Type B pancreatic cell (in vitro differentiated cells): ENCODE measurements around the gene SHISA2. TPM values are rescaled to one million over a fixed set of nuclear protein-coding genes. Genes with fewer than 3 reads are reported as not detected.
"Not testable (repeated sequence)": the region's sequence is repeated elsewhere in the genome, so short reads cannot be mapped to it uniquely, and the experiment has no call there.

Experiments
- DNase-seq: peaks from one replicate; pipeline ENCODE4 v3.0.0; 2021; ENCODE audit warnings: mixed read lengths; ENCODE audit not compliant: unreplicated experiment; ENCODE audit errors: extremely low spot score
- H3K27ac Mint-ChIP-seq: 2 replicates; pipeline ENCODE4 v1.8.0; 2021; ENCODE audit warnings: mild to moderate bottlenecking, mixed read lengths
- H3K27me3 Mint-ChIP-seq: 2 replicates; pipeline ENCODE4 v1.8.0; 2021; ENCODE audit warnings: mixed read lengths
- H3K36me3 Mint-ChIP-seq: 2 replicates; pipeline ENCODE4 v1.8.0; 2021; ENCODE audit warnings: mixed read lengths
- H3K4me1 Mint-ChIP-seq: one replicate; pipeline ENCODE4 v1.8.0; 2021; ENCODE audit warnings: mixed read lengths; ENCODE audit not compliant: unreplicated experiment
- H3K4me3 Mint-ChIP-seq: 2 replicates; pipeline ENCODE4 v1.8.0; 2021; ENCODE audit warnings: mild to moderate bottlenecking, mixed read lengths
- H3K9me3 Mint-ChIP-seq: 2 replicates; pipeline ENCODE4 v1.8.0; 2021; ENCODE audit warnings: mixed read lengths
- total RNA-seq: library from RNA; stranded (reverse); gene quantifications from 2 replicates; pipeline ENCODE4 v1.2.1, GENCODE V29; 2021; ENCODE audit warnings: low replicate concordance
- TF ChIP-seq, protein P1 (sequence below): fragments of 200-600 bp; sonication (generic); conservative IDR thresholded peaks from 2 replicates; pipeline ENCODE4 v1.5.0; 2021; ENCODE audit warnings: antibody characterized with exemption, mild to moderate bottlenecking

Gene SHISA2
- total RNA-seq, 1 donor from 2014 or later, result 25.7 TPM

DNA sequence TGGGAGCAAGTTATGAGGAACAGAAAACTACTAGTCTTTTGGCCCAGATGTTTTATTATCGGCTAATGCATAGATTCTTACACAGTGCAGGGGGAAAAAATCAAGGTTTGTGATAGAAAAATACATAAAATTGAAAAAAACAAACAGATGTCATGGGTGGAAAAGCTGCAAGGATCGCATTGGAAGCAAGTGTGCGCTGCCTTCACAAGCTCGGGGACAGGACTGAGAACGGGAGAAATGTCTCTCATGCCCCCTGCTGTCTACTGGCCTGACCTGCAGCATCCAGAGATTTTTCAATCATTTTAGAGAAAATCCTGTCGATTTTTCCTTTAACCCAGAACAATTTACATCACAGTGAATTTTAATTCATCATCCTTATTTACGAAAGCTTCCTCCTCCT lies 20.5 kb upstream of the SHISA2 start:
- peaks cover 11% of the 10 kb centered on the region for H3K27me3 Mint-ChIP-seq
- not testable (repeated sequence) for H3K9me3 Mint-ChIP-seq, H3K27ac Mint-ChIP-seq, H3K4me1 Mint-ChIP-seq, H3K36me3 Mint-ChIP-seq, H3K4me3 Mint-ChIP-seq, DNase-seq
- TF ChIP-seq, protein P1, sequence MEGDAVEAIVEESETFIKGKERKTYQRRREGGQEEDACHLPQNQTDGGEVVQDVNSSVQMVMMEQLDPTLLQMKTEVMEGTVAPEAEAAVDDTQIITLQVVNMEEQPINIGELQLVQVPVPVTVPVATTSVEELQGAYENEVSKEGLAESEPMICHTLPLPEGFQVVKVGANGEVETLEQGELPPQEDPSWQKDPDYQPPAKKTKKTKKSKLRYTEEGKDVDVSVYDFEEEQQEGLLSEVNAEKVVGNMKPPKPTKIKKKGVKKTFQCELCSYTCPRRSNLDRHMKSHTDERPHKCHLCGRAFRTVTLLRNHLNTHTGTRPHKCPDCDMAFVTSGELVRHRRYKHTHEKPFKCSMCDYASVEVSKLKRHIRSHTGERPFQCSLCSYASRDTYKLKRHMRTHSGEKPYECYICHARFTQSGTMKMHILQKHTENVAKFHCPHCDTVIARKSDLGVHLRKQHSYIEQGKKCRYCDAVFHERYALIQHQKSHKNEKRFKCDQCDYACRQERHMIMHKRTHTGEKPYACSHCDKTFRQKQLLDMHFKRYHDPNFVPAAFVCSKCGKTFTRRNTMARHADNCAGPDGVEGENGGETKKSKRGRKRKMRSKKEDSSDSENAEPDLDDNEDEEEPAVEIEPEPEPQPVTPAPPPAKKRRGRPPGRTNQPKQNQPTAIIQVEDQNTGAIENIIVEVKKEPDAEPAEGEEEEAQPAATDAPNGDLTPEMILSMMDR, result peak; percentile 42

DNA sequence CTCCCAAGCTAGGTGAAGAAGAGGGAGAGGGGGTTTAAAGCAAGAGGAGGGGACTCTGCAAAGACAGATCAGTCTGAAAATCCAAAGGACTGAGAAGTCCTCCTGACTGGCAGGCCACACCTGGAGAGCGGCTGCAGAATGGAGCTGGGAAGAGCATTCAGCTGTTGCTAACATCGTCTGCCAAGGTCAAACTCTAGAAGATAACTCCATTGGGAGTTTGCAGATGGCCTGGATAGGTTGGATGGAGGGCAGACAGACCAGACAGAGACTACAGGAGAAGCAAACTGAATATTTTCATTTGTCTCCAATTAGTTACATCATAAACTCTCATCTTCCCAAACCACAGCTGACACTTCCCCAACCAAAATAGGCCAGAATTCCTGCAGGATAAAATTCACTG lies 19.9 kb upstream of the SHISA2 start:
- DNase-seq, result no peak
- Mint-ChIP-seq H3K27me3 (peaks cover 11% of the 10 kb centered on the region), H3K4me1 (peaks cover 9% of the 10 kb centered on the region), H3K4me3 (no peak overlapping the region), H3K36me3 (no peaks in the 10 kb centered on the region), H3K9me3 (no peaks in the 10 kb centered on the region), H3K27ac (no peak overlapping the region)
- TF ChIP-seq, protein P1, result no peak

DNA sequence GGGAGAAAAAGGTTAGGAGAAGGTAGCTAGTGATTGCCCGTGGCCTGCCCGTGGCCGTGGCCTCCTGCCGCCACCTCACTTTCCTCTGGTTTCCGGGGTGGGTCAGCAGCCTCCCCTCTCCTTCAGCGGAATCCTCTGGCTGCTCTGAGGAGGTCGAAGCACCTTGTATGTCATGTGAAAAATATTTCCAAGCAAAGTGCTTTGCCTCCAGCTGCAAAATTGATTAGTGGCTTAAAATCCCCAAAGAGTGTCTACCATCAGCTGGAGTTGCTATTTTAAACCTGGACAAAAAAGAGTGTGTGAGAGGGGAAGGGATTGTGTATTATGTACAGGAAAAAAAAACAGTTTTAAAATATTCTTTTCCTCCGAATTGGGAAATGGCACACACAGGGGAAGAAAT lies 17.8 kb upstream of the SHISA2 start:
- not testable (repeated sequence) for H3K27ac Mint-ChIP-seq, H3K36me3 Mint-ChIP-seq, DNase-seq, H3K27me3 Mint-ChIP-seq, H3K4me3 Mint-ChIP-seq, H3K4me1 Mint-ChIP-seq, H3K9me3 Mint-ChIP-seq

DNA sequence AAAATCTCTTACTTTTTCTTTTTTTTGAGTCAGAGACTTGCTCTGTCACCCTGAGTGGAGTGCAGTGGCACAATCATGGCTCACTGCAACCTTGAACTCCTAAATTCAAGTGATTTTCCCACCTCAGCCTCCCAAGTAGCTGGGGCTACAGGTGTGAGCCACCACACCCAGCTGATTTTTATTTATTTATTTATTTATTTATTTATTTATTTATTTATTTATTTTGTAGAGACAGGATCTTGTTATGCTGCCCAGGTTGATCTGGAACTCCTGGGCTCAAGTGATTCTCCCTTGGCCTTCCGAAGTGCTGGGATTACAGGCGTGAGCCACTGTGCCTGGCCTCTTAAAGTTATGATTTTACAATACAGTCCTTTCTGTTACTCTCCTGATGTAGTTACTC lies 16.6 kb upstream of the SHISA2 start:
- not testable (repeated sequence) for H3K27me3 Mint-ChIP-seq, H3K27ac Mint-ChIP-seq, H3K4me1 Mint-ChIP-seq, H3K36me3 Mint-ChIP-seq, H3K9me3 Mint-ChIP-seq, H3K4me3 Mint-ChIP-seq, DNase-seq

DNA sequence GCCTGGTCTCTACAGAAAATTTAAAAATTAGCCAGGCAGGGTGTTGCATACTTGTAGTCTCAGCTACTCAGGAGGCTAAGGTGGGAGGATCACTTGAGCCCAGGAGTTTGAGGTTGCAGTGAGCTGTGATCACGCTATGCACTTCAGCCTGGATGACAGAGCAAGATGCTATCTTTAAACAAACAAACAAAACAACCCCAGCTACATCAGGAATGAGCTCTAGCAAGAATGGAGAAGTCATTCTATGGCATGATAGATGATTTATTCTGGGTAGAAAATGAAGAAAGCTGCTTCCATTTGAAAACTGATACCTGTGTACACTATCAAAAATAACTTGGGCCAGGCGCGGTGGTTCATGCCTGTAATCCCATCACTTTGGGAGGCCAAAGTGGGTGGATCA lies 15.8 kb upstream of the SHISA2 start:
- DNase-seq, result no peak
- Mint-ChIP-seq H3K9me3 (no peaks in the 10 kb centered on the region), H3K4me1 (peaks cover 9% of the 10 kb centered on the region), H3K4me3 (no peak overlapping the region), H3K36me3 (no peaks in the 10 kb centered on the region), H3K27me3 (peaks cover 13% of the 10 kb centered on the region), H3K27ac (no peak overlapping the region)
- TF ChIP-seq, protein P1, result no peak

DNA sequence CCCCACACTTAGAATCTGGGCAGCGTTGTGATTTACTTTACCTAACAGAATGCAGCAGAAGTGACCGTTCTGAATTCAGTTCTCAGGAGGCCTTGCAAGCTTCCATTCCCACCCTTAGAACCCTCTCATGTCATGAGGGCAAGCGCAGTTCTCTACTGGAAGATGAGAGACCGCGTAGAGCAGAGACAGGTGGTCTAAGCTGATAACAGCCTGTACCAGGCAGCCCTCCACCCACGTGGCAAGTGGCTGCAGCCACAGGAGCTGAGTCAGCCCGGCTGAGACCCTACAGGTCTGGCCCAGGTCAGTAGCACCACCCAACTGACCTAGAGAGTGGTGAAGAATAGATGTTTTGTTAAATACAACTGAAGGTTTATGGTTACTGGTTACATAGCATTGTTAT lies 14.7 kb upstream of the SHISA2 start:
- H3K27me3 Mint-ChIP-seq, result peaks cover 10% of the 10 kb centered on the region
- not testable (repeated sequence) for H3K4me3 Mint-ChIP-seq, H3K36me3 Mint-ChIP-seq, H3K4me1 Mint-ChIP-seq, DNase-seq, H3K9me3 Mint-ChIP-seq, H3K27ac Mint-ChIP-seq

DNA sequence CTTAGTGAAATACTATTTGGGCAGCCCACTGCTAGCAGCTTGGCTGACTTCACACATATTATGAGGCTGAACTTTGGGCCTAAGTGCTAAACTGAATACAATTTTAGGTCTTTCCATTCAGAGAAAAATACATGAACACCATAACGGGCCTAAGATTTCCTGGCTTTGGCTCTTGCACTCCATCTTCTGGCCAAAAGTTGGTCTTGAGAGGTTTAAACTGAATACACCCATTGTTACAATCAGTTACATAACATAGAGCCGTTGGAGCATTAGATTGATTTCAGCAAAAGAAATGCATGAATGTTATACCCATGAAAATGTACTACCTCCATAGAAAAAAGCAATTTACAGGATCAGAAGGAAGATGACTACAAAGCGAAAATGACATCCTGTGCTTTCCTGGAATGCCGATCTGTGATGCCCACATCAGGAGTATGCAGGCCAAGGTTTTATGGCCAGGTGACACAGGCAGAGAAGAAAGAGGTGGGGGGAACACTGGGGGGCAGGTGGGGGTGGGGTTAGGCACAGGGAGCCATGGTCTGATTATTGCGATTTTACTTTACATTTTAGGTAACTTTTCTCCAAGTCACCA lies 11.1 kb upstream of the SHISA2 start:
- Mint-ChIP-seq H3K36me3 (no peaks in the 10 kb centered on the region), H3K9me3 (no peaks in the 10 kb centered on the region), H3K4me1 (peaks cover 24% of the 10 kb centered on the region), H3K4me3 (no peak overlapping the region), H3K27me3 (peaks cover 8% of the 10 kb centered on the region), H3K27ac (no peak overlapping the region)
- TF ChIP-seq, protein P1, result peak; percentile 86
- DNase-seq, result no peak
